IMR-90 (cell line): Measurements from ENCODE around the gene UBASH3B. TPM values are rescaled to one million over a fixed set of nuclear protein-coding genes. Genes with fewer than 3 reads are reported as not detected.

Experiments
- ATAC-seq: fragments of 200-7000 bp; cut with Tn5 transposase; 2 replicates; pipeline ENCODE4 v1.9.1; 2020; ENCODE audit warnings: low read depth, mild to moderate bottlenecking, moderate library complexity
- BruUV-seq: library from RNA; stranded (reverse); fragments of 400-500 nt; replicated peaks from 2 replicates; lab custom pipeline; 2021; lab: Mats Ljungman, UMichigan
- CTCF ChIA-PET: fragments of 300-600 bp; formaldehyde crosslinking; extraction: SDS; loops from one replicate; lab custom pipeline; 2021; ENCODE audit warnings: antibody characterized with exemption; lab: Yijun Ruan, JAX
- POLR2A ChIA-PET: fragments of 300-600 bp; sonication (Branson Sonifier 250); formaldehyde crosslinking; loops from one replicate; lab custom pipeline; 2022; ENCODE audit warnings: antibody characterized with exemption; ENCODE audit not compliant: unreplicated experiment; lab: Charles Lee
- DNase-seq: peaks from one replicate; pipeline ENCODE4 v3.0.0; 2013
- H2AFZ ChIP-seq: replicated peaks from 2 replicates; pipeline ENCODE3; 2013; ENCODE audit warnings: low read length, mild to moderate bottlenecking; ENCODE audit not compliant: poor library complexity
- H2AK5ac ChIP-seq: 2 replicates; pipeline ENCODE4 v1.6.1; 2013; ENCODE audit warnings: low read depth, low read length, inconsistent platforms
- H2AK9ac ChIP-seq: replicated peaks from 2 replicates; pipeline ENCODE3; 2013; ENCODE audit warnings: mild to moderate bottlenecking, low read depth, low read length, moderate library complexity; ENCODE audit not compliant: poor library complexity
- H2BK120ac ChIP-seq: 2 replicates; pipeline ENCODE4 v1.6.1; 2013; ENCODE audit warnings: low read depth, low read length, inconsistent platforms
- H2BK15ac ChIP-seq: 3 replicates; pipeline ENCODE4 v1.6.1; 2013; ENCODE audit warnings: low read depth, low read length, inconsistent platforms
- H2BK20ac ChIP-seq: 2 replicates; pipeline ENCODE4 v1.6.1; 2013; ENCODE audit warnings: low read depth, mild to moderate bottlenecking, inconsistent platforms, low read length, moderate library complexity
- H2BK5ac ChIP-seq: 2 replicates; pipeline ENCODE4 v1.6.1; 2013; ENCODE audit warnings: mild to moderate bottlenecking, low read depth, low read length, inconsistent platforms; ENCODE audit not compliant: poor library complexity, severe bottlenecking
- H3K14ac ChIP-seq: replicated peaks from 2 replicates; pipeline ENCODE4 v1.6.1; 2013; ENCODE audit warnings: low read depth, low read length, inconsistent platforms
- H3K18ac ChIP-seq: 2 replicates; pipeline ENCODE4 v1.6.1; 2013; ENCODE audit warnings: low read depth, low read length, control low read depth
- H3K23ac ChIP-seq: 2 replicates; pipeline ENCODE4 v1.6.1; 2013; ENCODE audit warnings: low read depth, low read length, inconsistent platforms
- H3K27ac ChIP-seq: 2 replicates; pipeline ENCODE4 v1.5.1; 2013; ENCODE audit warnings: mild to moderate bottlenecking, control low read depth, low read length; ENCODE audit not compliant: insufficient read depth
- H3K27me3 ChIP-seq: 2 replicates; pipeline ENCODE4 v1.6.1; 2013; ENCODE audit warnings: low read length; ENCODE audit not compliant: control insufficient read depth, insufficient read depth
- H3K36me3 ChIP-seq: 2 replicates; pipeline ENCODE4 v1.6.1; 2013; ENCODE audit warnings: low read length, mixed read lengths; ENCODE audit not compliant: control insufficient read depth, insufficient read depth
- H3K4ac ChIP-seq: 2 replicates; pipeline ENCODE4 v1.6.1; 2013; ENCODE audit warnings: low read depth, low read length, inconsistent platforms
- H3K4me1 ChIP-seq: 2 replicates; pipeline ENCODE4 v1.6.1; 2013; ENCODE audit warnings: low read length, mixed read lengths; ENCODE audit not compliant: control insufficient read depth, insufficient read depth
- H3K4me2 ChIP-seq: 2 replicates; pipeline ENCODE4 v1.6.1; 2013; ENCODE audit warnings: low read depth, mild to moderate bottlenecking, control low read depth, low read length, moderate library complexity
- H3K4me3 ChIP-seq: 2 replicates; pipeline ENCODE4 v1.5.1; 2013; ENCODE audit warnings: low read depth, mild to moderate bottlenecking, control low read depth, low read length, moderate library complexity; ENCODE audit not compliant: insufficient read depth
- H3K56ac ChIP-seq: 2 replicates; pipeline ENCODE4 v1.6.1; 2013; ENCODE audit warnings: low read length, inconsistent platforms; ENCODE audit not compliant: insufficient read depth; ENCODE audit errors: extremely low read depth
- H3K79me1 ChIP-seq, 2 experiments: 2 replicates each; pipeline ENCODE4 v1.6.1; 2013; ENCODE audit warnings: low read length in 2 of 2, inconsistent platforms in 1 of 2, low read depth in 1 of 2
- H3K9ac ChIP-seq: 2 replicates; pipeline ENCODE4 v1.6.1; 2013; ENCODE audit warnings: low read depth, low read length, control low read depth
- H3K9me1 ChIP-seq: 2 replicates; pipeline ENCODE4 v1.6.1; 2013; ENCODE audit warnings: low read length, inconsistent platforms; ENCODE audit not compliant: insufficient read depth
- H3K9me3 ChIP-seq: 2 replicates; pipeline ENCODE4 v1.6.1; 2013; ENCODE audit warnings: low read length; ENCODE audit not compliant: control insufficient read depth, insufficient read depth
- H4K20me1 ChIP-seq: 2 replicates; pipeline ENCODE4 v1.6.1; 2013; ENCODE audit warnings: low read length, inconsistent platforms; ENCODE audit not compliant: insufficient read depth
- H4K5ac ChIP-seq: 2 replicates; pipeline ENCODE4 v1.6.1; 2013; ENCODE audit warnings: mild to moderate bottlenecking, low read depth, low read length, control low read depth
- H4K8ac ChIP-seq, 2 experiments: 2 replicates each; pipeline ENCODE4 v1.6.1; 2013; ENCODE audit warnings: low read depth in 2 of 2, low read length in 2 of 2, control low read depth in 1 of 2, inconsistent platforms in 1 of 2
- H4K91ac ChIP-seq: 2 replicates; pipeline ENCODE4 v1.6.1; 2013; ENCODE audit warnings: low read depth, low read length, inconsistent platforms; ENCODE audit not compliant: insufficient read depth
- CEBPB ChIP-seq: IDR thresholded peaks from 2 replicates; pipeline ENCODE4 v1.6.1; 2012; ENCODE audit warnings: low read depth, low read length, improper control_type of control experiment
- CHD1 ChIP-seq: IDR thresholded peaks from 2 replicates; pipeline ENCODE4 v1.6.1; 2012; ENCODE audit warnings: low read depth, low read length, improper control_type of control experiment
- WGBS, 2 experiments: methylation state at CpG; one replicate each; pipeline versions ENCODE4 v1.1.5 to v1.1.7; 2013; ENCODE audit warnings: missing lambda C conversion rate in 2 of 2; ENCODE audit not compliant: insufficient read length in 1 of 2; ENCODE audit errors: extremely low coverage in 2 of 2; 5-methylcytosine and 5-hydroxymethylcytosine counted together
- dilution Hi-C: fragments of 300-500 bp; cut with HindIII; formaldehyde crosslinking; loops from one replicate; pipeline ENCODE4 v1.14.3; 2018; ENCODE audit warnings: low sequenced_read_pairs; ENCODE audit not compliant: unreplicated experiment
- in situ Hi-C: fragments of 300-500 bp; cut with MboI; formaldehyde crosslinking; loops from 3 replicates; pipeline ENCODE4 v1.14.3; 2019; ENCODE audit warnings: low sequenced_read_pairs, inconsistent platforms, mixed read lengths
- intact Hi-C: fragments of 100-400 bp; cut with micrococcal nuclease; formaldehyde crosslinking; loops from 2 replicates; pipeline ENCODE4 v1.10.0; 2022
- polyA plus RNA-seq, 3 experiments: library from polyadenylated mRNA; depleted of rRNA; stranded (reverse); fragments of >200 nt; gene quantifications; 2 replicates each; pipeline ENCODE4 v1.2.3, GENCODE V29; 2012; ENCODE audit warnings: low replicate concordance in 1 of 3
- total RNA-seq: library from RNA; depleted of rRNA; stranded (reverse); fragments of >200 nt; gene quantifications from 2 replicates; pipeline ENCODE4 v1.2.3, GENCODE V29; 2012

UBASH3B gene
- total and polyA plus RNA-seq, 2 of the 4 experiments (the other 2 are of a cell fraction): 27.2 to 48.0 TPM

GRCh38 chr11:122811721-122812120 lies 156.2 kb downstream of the UBASH3B start:
- no peak for ATAC-seq
- H3K36me3 ChIP-seq: peaks cover 4% of the 10 kb centered on the region
- H4K8ac ChIP-seq: no peak overlapping the region
- no peak overlapping the region for H3K27ac ChIP-seq
- H3K9me1 ChIP-seq: peaks cover 3% of the 10 kb centered on the region; the same call in 1 of the 2 replicates
- H2BK20ac ChIP-seq: no peak overlapping the region
- H3K4me2 ChIP-seq: no peak overlapping the region
- no peaks in the 10 kb centered on the region for H4K20me1 ChIP-seq
- H2AK5ac ChIP-seq: no peak overlapping the region
- no peak overlapping the region for H2BK15ac ChIP-seq
- H4K91ac ChIP-seq: no peak overlapping the region
- no CpG with 5 or more reads among the region's 2 CpGs for WGBS, 2 experiments
- H3K18ac ChIP-seq: no peak overlapping the region
- H3K4me1 ChIP-seq: peaks cover 6% of the 10 kb centered on the region
- in situ Hi-C loops (no loop called here), dilution Hi-C loops (no loop called here), intact Hi-C loops (no loop called here)
- BruUV-seq: no TSS peak
- H2BK120ac ChIP-seq: no peak overlapping the region
- H3K79me1 ChIP-seq: no peaks in the 10 kb centered on the region
- POLR2A ChIA-PET: no interaction called here
- H3K56ac ChIP-seq: no peak overlapping the region
- peak; percentile 48; the same call in 1 of the 2 replicates for TF ChIP-seq CEBPB
- no peak for TF ChIP-seq CHD1
- H4K5ac ChIP-seq: no peak overlapping the region
- H3K9ac ChIP-seq: no peak overlapping the region
- H3K4ac ChIP-seq: no peak overlapping the region
- no peak overlapping the region for H2BK5ac ChIP-seq
- no peak overlapping the region for H3K14ac ChIP-seq
- H3K23ac ChIP-seq: no peak overlapping the region
- no peaks in the 10 kb centered on the region for H3K9me3 ChIP-seq
- H3K27me3 ChIP-seq: no peaks in the 10 kb centered on the region
- H2AFZ ChIP-seq: no peak overlapping the region
- no peak overlapping the region for H2AK9ac ChIP-seq
- H3K4me3 ChIP-seq: no peak overlapping the region
- CTCF ChIA-PET: no interaction called here
- no peak for DNase-seq
